HepG2 (cell line): ENCODE data around the gene PPAN. TPM values are rescaled to one million over a fixed set of nuclear protein-coding genes. Genes with fewer than 3 reads are reported as not detected.

Source experiments
- ATAC-seq: fragments of 200-7000 bp; cut with Tn5 transposase; 3 replicates; pipeline ENCODE4 v1.9.1; 2020; ENCODE audit warnings: mild to moderate bottlenecking, moderate library complexity
- BruUV-seq: library from RNA; stranded (reverse); fragments of 400-500 nt; replicated peaks from 2 replicates; lab custom pipeline; 2021; lab: Mats Ljungman, UMichigan
- CTCF ChIA-PET: fragments of 300-600 bp; formaldehyde crosslinking; extraction: SDS; loops from one replicate; lab custom pipeline; 2021; ENCODE audit warnings: low total read pairs, inconsistent platforms, low intra/inter-chr PET ratio; lab: Yijun Ruan, JAX
- POLR2A ChIA-PET: fragments of 350-600 bp; sonication (Branson Sonifier 250); formaldehyde crosslinking; loops from one replicate; lab custom pipeline; 2020; ENCODE audit warnings: antibody characterized with exemption, inconsistent platforms; lab: Yijun Ruan, JAX
- DNase-seq: peaks from one replicate; pipeline ENCODE4 v3.0.0-alpha.2; 2015; ENCODE audit warnings: low spot score
- FAIRE-seq: peaks from 3 replicates; lab custom pipeline; 2011; peaks lifted over from hg19 to GRCh38; lab: Jason Lieb, UNC
- H2AFZ ChIP-seq: one replicate; pipeline ENCODE4 v1.6.1; 2011; ENCODE audit warnings: low read length, inconsistent platforms
- H3K27ac ChIP-seq: fragments of 300-600 bp; 3 replicates; pipeline ENCODE4 v1.8.0; 2011; ENCODE audit warnings: mixed run types, mild to moderate bottlenecking, mixed read lengths, low read length, inconsistent platforms; ENCODE audit not compliant: insufficient read depth; ENCODE audit errors: extremely low read length
- H3K27me3 ChIP-seq, 2 experiments: fragments of 200-600 bp in 1 of 2; 2 replicates in 1 of 2; 3 replicates in 1 of 2; pipeline versions ENCODE4 v1.6.0 to v1.8.0; 2011; ENCODE audit warnings: low read length in 2 of 2, mild to moderate bottlenecking in 2 of 2, moderate library complexity in 2 of 2, inconsistent platforms in 1 of 2; ENCODE audit not compliant: insufficient read depth in 2 of 2, control insufficient read depth in 1 of 2
- H3K36me3 ChIP-seq, 2 experiments: fragments of 200-600 bp in 1 of 2; replicated peaks in 1 of 2; 2 replicates in 1 of 2; 3 replicates in 1 of 2; pipeline versions ENCODE4 v1.5.1 to v1.8.0; 2011; ENCODE audit warnings: low read length in 2 of 2, inconsistent platforms in 1 of 2; ENCODE audit not compliant: insufficient read depth in 2 of 2, control insufficient read depth in 1 of 2
- H3K4me1 ChIP-seq: 2 replicates; pipeline ENCODE4 v1.5.1; 2012; ENCODE audit warnings: low read length, inconsistent platforms; ENCODE audit not compliant: insufficient read depth
- H3K4me2 ChIP-seq: 2 replicates; pipeline ENCODE4 v1.6.0; 2011; ENCODE audit warnings: low read depth, low read length, inconsistent platforms
- H3K4me3 ChIP-seq, 3 experiments: fragments of 200-600 bp in 1 of 3; sonication (generic), shearing (Covaris generic) in 1 of 3; replicated peaks in 1 of 3; 2 replicates each; pipeline ENCODE4 v1.5.1; 2011 to 2016; ENCODE audit warnings: low read length in 3 of 3, inconsistent platforms in 2 of 3, low read depth in 2 of 3, mild to moderate bottlenecking in 2 of 3, control low read depth in 1 of 3, mixed read lengths in 1 of 3; ENCODE audit not compliant: insufficient read depth in 1 of 3
- H3K79me2 ChIP-seq: one replicate; pipeline ENCODE4 v1.6.1; 2011; ENCODE audit warnings: low read length, inconsistent platforms; ENCODE audit not compliant: insufficient read depth
- H3K9ac ChIP-seq: 2 replicates; pipeline ENCODE4 v1.6.0; 2011; ENCODE audit warnings: mild to moderate bottlenecking, low read depth, low read length, inconsistent platforms; ENCODE audit not compliant: insufficient read depth
- H3K9me3 ChIP-seq: 2 replicates; pipeline ENCODE4 v1.5.1; 2012; ENCODE audit warnings: mild to moderate bottlenecking, low read length
- H4K20me1 ChIP-seq: 2 replicates; pipeline ENCODE4 v1.6.0; 2011; ENCODE audit warnings: inconsistent platforms, mild to moderate bottlenecking, low read length, moderate library complexity; ENCODE audit not compliant: insufficient read depth
- AGO1 ChIP-seq: fragments of 200-400 bp; formaldehyde crosslinking; IDR thresholded peaks from 2 replicates; pipeline ENCODE4 v1.6.1; 2017; ENCODE audit warnings: mild to moderate bottlenecking, low read depth, low read length, moderate library complexity; ENCODE audit not compliant: poor library complexity, severe bottlenecking
- AHR ChIP-seq: IDR thresholded peaks from 2 replicates; pipeline ENCODE4 v1.6.1; 2018; ENCODE audit warnings: missing genetic modification reagents, missing compliant biosample characterization
- GATAD2A ChIP-seq: IDR thresholded peaks from 2 replicates; pipeline ENCODE4 v1.6.1; 2016
- POLR2A ChIP-seq, 2 experiments: IDR thresholded peaks; 2 replicates each; pipeline ENCODE4 v1.6.1; 2011; ENCODE audit warnings: low read depth in 2 of 2, low read length in 2 of 2, mild to moderate bottlenecking in 1 of 2, moderate library complexity in 1 of 2; ENCODE audit not compliant: insufficient read depth in 1 of 2
- POLR2G ChIP-seq: fragments of 200-400 bp; formaldehyde crosslinking; IDR thresholded peaks from 2 replicates; pipeline ENCODE4 v1.6.1; 2018; ENCODE audit warnings: mild to moderate bottlenecking, low read depth, low read length, moderate library complexity
- RBFOX2 ChIP-seq: fragments of 200-400 bp; formaldehyde crosslinking; IDR thresholded peaks from 2 replicates; pipeline ENCODE4 v1.6.1; 2017; ENCODE audit warnings: low read depth, mild to moderate bottlenecking, low read length
- RBM22 ChIP-seq: fragments of 200-400 bp; formaldehyde crosslinking; optimal IDR thresholded peaks from 2 replicates; pipeline ENCODE3; 2017; ENCODE audit warnings: mild to moderate bottlenecking, low read length, moderate library complexity
- SALL1 ChIP-seq: sonication (generic); formaldehyde crosslinking; IDR thresholded peaks from 2 replicates; pipeline ENCODE4 v1.8.0; 2022; ENCODE audit warnings: mild to moderate bottlenecking, missing genetic modification reagents
- ZNF550 ChIP-seq: sonication (generic); formaldehyde crosslinking; IDR thresholded peaks from 2 replicates; pipeline ENCODE4 v1.4.0; 2020; ENCODE audit warnings: mild to moderate bottlenecking, missing genetic modification reagents, borderline replicate concordance
- ZNF672 ChIP-seq: sonication (generic); formaldehyde crosslinking; IDR thresholded peaks from 2 replicates; pipeline ENCODE4 v1.8.1; 2022; ENCODE audit warnings: missing genetic modification reagents
- ZNF768 ChIP-seq: sonication (generic); formaldehyde crosslinking; IDR thresholded peaks from 2 replicates; pipeline ENCODE4 v1.4.0; 2020; ENCODE audit warnings: missing genetic modification reagents
- ZNF878 ChIP-seq: sonication (generic); formaldehyde crosslinking; IDR thresholded peaks from 2 replicates; pipeline ENCODE4 v1.8.1; 2023; ENCODE audit warnings: mild to moderate bottlenecking, missing genetic modification reagents, moderate library complexity
- WGBS: methylation state at CpG from one replicate; pipeline ENCODE4 v1.1.6; 2017; ENCODE audit warnings: low lambda C conversion rate; 5-methylcytosine and 5-hydroxymethylcytosine counted together
- in situ Hi-C: cut with HindIII; loops from 2 replicates; pipeline ENCODE4 v1.10.0; 2017; ENCODE audit warnings: low pct_unique_long_range_greater_than_20kb; ENCODE audit not compliant: extremely low pct_ligation_motif_present
- intact Hi-C: fragments of 100-400 bp; cut with micrococcal nuclease; formaldehyde crosslinking; loops from one replicate; pipeline ENCODE4 v1.10.0; 2022; ENCODE audit not compliant: unreplicated experiment
- polyA plus RNA-seq, 8 experiments: library from polyadenylated mRNA; depleted of rRNA in 3 of 8; stranded (reverse) in 7 of 8; unstranded in 1 of 8; fragments of >200 nt; fragmentation: Illumina TruSeq in 4 of 8; extraction: Trizol in 4 of 8; gene quantifications; 2 replicates each; pipeline versions ENCODE4 v1.2.1 to v1.2.3, GENCODE V29; 2011 to 2016; ENCODE audit warnings: low read depth in 4 of 8, missing spikeins in 1 of 8, mixed read lengths in 1 of 8; ENCODE audit not compliant: insufficient read depth in 1 of 8
- total RNA-seq, 5 experiments: library from RNA; depleted of rRNA; stranded (reverse); fragments of >200 nt; fragmentation: Illumina TruSeq; extraction: Trizol; gene quantifications; 2 replicates each; pipeline ENCODE4 v1.2.3, GENCODE V29; 2016; ENCODE audit warnings: low read depth in 1 of 5
- TF ChIP-seq, protein P1 (sequence below): IDR thresholded peaks from 2 replicates; pipeline ENCODE4 v1.6.1; 2016; ENCODE audit warnings: missing compliant biosample characterization, missing genetic modification reagents, borderline replicate concordance
- TF ChIP-seq, protein P2 (sequence below): sonication (generic); formaldehyde crosslinking; IDR thresholded peaks from 2 replicates; pipeline ENCODE4 v1.8.1; 2023; ENCODE audit warnings: missing genetic modification reagents, mild to moderate bottlenecking, borderline replicate concordance
- TF ChIP-seq, protein P3 (sequence below): sonication (generic); formaldehyde crosslinking; conservative IDR thresholded peaks from 2 replicates; pipeline ENCODE4 v1.8.1; 2023; ENCODE audit warnings: missing genetic modification reagents
- TF ChIP-seq, protein P4 (sequence below): IDR thresholded peaks from 2 replicates; pipeline ENCODE4 v1.6.1; 2016; ENCODE audit warnings: missing compliant biosample characterization, missing genetic modification reagents, borderline replicate concordance

Gene PPAN
- total and polyA plus RNA-seq, 2 of the 13 experiments (the other 11 are each of a cell fraction or from before 2014, with no cell fraction given): 36.2 to 41.9 TPM

DNA sequence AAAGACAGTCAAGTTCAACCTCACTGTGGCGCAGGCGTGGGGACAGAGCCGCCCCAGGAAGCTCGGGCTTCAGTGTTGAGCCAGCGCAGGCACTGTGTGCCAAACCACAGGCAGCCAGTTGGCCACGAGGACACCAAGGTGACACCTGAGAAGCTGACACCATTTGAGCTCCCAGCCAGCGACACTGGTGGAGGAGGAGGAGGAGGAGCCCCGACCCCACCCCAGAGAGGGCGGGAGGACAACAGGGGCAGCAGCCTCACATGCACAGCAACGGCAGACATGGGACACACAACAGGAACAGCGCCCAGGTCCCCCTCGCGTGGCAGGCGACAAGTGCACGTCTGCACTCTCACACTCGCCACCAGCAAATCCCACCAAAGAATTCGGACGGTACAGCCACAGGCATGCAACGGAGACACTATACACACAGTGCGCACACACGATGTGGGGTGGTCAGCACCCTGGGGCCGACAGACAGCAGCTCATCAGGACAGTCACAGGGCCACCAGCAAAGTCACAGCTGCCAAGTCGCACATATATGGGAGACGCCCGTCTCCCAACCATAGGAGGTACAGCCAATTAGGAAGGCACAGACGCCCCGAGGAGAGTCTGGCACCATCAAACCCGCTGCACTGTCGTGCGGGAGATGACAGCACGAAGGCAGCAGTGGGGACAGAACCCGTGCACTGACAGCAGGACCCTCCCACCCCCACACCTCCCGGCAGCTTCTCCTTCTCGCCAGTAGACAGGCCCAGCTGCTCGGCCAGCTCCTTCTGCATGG lies 10.1 kb downstream of the PPAN start:
- Histone ChIP-seq H3K27ac (no peak overlapping the region), H3K36me3 (peaks cover 18 to 38% of the 10 kb centered on the region in 2 experiments), H4K20me1 (peaks cover 13% of the 10 kb centered on the region; the same call in 1 of the 2 replicates)
- no TSS peak for BruUV-seq
- TF ChIP-seq AGO1 (peak; percentile 87), ZNF672 (CRISPR knock-in tag) (no peak), GATAD2A (no peak), ZNF550 (no peak), ZNF768 (CRISPR knock-in tag) (0 out of 2 replicates have a peak, but pooled peaks have one; percentile 24), ZNF878 (CRISPR knock-in tag) (0 out of 2 replicates have a peak, but pooled peaks have one; percentile 8), POLR2A (IDR thresholded peaks at IDR 0.05; ENCODE audit: insufficient read depth in 1 of 2, low read depth in 2 of 2, low read length in 2 of 2) (peak; percentile 6 to 23; a peak in 2 of 4 replicates), AHR (CRISPR knock-in tag) (no peak), RBFOX2 (peak; percentile 23), SALL1 (CRISPR knock-in tag) (no peak), POLR2G (peak; percentile 16; the same call in 1 of the 2 replicates), RBM22 (peak; percentile 58)
- TF ChIP-seq, protein P1, sequence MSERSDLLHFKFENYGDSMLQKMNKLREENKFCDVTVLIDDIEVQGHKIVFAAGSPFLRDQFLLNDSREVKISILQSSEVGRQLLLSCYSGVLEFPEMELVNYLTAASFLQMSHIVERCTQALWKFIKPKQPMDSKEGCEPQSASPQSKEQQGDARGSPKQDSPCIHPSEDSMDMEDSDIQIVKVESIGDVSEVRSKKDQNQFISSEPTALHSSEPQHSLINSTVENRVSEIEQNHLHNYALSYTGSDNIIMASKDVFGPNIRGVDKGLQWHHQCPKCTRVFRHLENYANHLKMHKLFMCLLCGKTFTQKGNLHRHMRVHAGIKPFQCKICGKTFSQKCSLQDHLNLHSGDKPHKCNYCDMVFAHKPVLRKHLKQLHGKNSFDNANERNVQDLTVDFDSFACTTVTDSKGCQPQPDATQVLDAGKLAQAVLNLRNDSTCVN (CRISPR knock-in tag): 0 out of 2 replicates have a peak, but pooled peaks have one; percentile 3
- TF ChIP-seq, protein P2, sequence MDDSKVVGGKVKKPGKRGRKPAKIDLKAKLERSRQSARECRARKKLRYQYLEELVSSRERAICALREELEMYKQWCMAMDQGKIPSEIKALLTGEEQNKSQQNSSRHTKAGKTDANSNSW (CRISPR knock-in tag): no peak
- TF ChIP-seq, protein P3, sequence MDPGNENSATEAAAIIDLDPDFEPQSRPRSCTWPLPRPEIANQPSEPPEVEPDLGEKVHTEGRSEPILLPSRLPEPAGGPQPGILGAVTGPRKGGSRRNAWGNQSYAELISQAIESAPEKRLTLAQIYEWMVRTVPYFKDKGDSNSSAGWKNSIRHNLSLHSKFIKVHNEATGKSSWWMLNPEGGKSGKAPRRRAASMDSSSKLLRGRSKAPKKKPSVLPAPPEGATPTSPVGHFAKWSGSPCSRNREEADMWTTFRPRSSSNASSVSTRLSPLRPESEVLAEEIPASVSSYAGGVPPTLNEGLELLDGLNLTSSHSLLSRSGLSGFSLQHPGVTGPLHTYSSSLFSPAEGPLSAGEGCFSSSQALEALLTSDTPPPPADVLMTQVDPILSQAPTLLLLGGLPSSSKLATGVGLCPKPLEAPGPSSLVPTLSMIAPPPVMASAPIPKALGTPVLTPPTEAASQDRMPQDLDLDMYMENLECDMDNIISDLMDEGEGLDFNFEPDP (CRISPR knock-in tag): no peak
- TF ChIP-seq, protein P4, sequence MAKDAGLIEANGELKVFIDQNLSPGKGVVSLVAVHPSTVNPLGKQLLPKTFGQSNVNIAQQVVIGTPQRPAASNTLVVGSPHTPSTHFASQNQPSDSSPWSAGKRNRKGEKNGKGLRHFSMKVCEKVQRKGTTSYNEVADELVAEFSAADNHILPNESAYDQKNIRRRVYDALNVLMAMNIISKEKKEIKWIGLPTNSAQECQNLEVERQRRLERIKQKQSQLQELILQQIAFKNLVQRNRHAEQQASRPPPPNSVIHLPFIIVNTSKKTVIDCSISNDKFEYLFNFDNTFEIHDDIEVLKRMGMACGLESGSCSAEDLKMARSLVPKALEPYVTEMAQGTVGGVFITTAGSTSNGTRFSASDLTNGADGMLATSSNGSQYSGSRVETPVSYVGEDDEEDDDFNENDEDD (CRISPR knock-in tag): no peak
- TF ChIP-seq, all 625 proteins: peak for 8
- 99% methylated on average over 10 of the region's 35 CpGs for WGBS
- H3K27me3 ChIP-seq: no peaks in the 10 kb centered on the region; a peak in 1 of 5 replicates
- DNase-seq: no peak
- CTCF ChIA-PET: no interaction called here
- no peak overlapping the region for H3K4me3 ChIP-seq
- in situ Hi-C loops (no loop called here), intact Hi-C loops (no loop called here)
- H3K79me2 ChIP-seq: peaks cover 14% of the 10 kb centered on the region
- H3K9ac ChIP-seq: no peak overlapping the region
- no peak for ATAC-seq
- FAIRE-seq: no peak
- no peaks in the 10 kb centered on the region for H3K9me3 ChIP-seq
- no peak overlapping the region for H2AFZ ChIP-seq
- POLR2A ChIA-PET: interaction anchor here (1.1 to 2.4 kb wide), 2 partner anchors 10 to 17 kb away, joined by 3 to 10 read pairs; partner anchors contain the start of gene PPAN
- H3K4me1 ChIP-seq: peaks cover 24% of the 10 kb centered on the region
- no peak overlapping the region for H3K4me2 ChIP-seq
